ENCODE results near the gene GSC2. TPM values are rescaled to one million over a fixed set of nuclear protein-coding genes. Genes with fewer than 3 reads are reported as not detected.

GSC2 gene
- total RNA-seq, 2 experiments from 2014 or later, result not detected

DNA sequence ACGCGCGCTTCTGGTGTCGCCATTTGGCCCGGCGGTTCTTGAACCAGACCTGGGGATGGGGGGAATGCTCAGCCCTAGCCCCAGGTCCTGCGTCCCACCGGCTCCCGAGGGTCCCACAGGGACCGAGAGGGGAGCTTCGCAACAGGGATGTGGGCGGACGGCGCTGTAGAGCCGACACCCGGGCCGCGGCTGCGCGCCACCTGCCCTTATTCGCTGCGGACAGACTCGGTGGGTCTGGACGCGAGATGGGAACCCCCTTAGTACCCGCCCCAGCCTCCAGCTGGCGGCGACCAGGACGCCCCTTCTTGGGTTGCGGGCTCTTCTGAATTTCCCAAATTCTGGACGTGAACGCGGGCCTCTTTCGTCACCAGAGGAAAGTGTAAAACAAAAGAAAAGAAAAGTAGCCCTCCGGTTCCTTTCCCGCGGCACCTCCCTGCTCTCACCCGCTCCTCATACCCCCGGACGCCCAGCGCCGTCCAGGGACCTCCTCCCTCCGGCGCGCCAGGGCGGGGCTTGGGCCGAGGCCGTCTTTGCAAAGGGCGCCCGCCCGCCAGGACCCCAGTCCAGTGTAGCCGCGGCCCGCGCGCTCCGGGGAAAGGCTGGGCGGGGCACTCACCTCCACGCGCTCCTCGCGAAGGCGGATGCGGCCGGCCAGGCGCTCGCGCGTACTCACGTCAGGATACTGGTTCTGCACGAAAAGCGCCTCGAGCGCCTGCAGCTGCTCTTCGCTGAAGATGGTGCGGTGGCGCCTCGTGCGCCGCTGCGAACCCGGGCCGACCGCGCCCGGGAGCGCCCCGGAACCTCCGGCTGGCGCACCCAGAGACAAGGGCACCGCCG lies 827 bp downstream of the GSC2 start:
- DNase-seq, result peak; percentile 59
- Mint-ChIP-seq H3K27me3 (peaks cover 61% of the 10 kb centered on the region), H3K9me3 (no peaks in the 10 kb centered on the region), H3K36me3 (no peaks in the 10 kb centered on the region), H3K27ac (no peak overlapping the region), H3K4me1 (peaks cover 5% of the 10 kb centered on the region), H3K4me3 (peak overlapping the region; percentile 35)

DNA sequence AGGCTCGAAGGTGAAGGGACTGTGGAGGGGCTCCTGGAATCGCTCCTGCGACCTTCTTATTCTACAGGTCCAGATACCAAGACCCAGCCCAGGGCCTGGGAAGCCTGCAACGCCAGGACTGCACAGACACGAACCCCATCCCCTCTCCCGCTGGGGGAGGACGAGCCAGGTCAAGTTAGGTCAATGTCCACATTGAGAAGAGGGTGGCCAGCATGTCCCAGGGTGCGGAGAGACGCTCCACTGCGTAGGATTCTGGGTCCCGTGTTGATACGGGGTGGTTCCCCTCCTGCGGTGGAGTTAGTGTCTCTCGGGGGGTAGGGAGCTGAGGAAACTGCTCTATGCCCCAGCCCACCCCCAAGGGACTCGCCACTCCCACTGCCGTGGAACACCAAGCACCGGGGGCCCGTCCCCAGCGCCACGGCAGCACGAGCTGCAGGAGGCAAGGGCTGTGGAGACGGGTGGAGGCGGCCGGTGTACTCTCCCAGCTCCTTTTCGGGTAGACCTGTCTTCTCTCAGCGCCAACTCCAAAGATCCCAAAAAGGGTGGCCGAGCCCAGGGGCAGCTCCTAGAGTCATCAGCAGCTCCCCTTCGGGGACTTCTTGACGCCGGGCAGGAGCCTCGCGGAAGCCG lies 1.6 kb downstream of the GSC2 start:
- Mint-ChIP-seq H3K9me3 (no peaks in the 10 kb centered on the region), H3K27ac (no peak overlapping the region), H3K27me3 (peaks cover 53% of the 10 kb centered on the region), H3K36me3 (peaks cover 3% of the 10 kb centered on the region), H3K4me3 (no peak overlapping the region), H3K4me1 (peaks cover 8% of the 10 kb centered on the region)
- no peak for DNase-seq

DNA sequence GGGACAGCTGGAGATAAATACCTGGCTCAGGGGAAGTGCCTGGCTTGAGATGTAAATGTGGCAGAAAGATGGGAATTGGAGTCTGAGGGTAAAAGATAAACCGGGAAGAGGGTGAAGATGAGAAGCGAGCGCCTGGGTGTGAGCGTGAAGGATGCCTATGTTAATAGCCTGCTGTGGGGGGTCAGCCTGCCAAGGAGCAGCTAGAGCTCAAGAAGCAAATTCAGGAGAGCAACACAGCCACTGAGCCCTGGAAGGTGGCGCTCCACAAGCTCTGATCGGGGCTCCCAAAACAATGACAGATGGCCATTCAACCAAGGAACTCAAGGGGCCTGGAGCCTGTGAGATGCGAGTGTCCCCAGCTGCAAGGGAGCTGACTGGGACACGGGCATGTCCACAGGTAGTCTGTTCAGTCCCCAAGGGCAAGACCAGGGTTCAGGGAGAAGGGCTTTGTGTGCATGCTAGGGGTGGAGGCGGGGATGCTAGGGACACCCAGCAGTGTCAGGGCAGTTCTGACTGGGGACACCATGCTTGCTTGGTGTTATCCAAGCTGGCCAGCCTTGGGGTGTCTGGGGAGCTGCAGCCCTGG lies 2.8 kb downstream of the GSC2 start:
- Mint-ChIP-seq H3K27me3 (peaks cover 43% of the 10 kb centered on the region), H3K4me3 (no peak overlapping the region), H3K9me3 (no peaks in the 10 kb centered on the region), H3K27ac (no peak overlapping the region), H3K36me3 (peaks cover 5% of the 10 kb centered on the region), H3K4me1 (peaks cover 14% of the 10 kb centered on the region)
- no peak for DNase-seq

DNA sequence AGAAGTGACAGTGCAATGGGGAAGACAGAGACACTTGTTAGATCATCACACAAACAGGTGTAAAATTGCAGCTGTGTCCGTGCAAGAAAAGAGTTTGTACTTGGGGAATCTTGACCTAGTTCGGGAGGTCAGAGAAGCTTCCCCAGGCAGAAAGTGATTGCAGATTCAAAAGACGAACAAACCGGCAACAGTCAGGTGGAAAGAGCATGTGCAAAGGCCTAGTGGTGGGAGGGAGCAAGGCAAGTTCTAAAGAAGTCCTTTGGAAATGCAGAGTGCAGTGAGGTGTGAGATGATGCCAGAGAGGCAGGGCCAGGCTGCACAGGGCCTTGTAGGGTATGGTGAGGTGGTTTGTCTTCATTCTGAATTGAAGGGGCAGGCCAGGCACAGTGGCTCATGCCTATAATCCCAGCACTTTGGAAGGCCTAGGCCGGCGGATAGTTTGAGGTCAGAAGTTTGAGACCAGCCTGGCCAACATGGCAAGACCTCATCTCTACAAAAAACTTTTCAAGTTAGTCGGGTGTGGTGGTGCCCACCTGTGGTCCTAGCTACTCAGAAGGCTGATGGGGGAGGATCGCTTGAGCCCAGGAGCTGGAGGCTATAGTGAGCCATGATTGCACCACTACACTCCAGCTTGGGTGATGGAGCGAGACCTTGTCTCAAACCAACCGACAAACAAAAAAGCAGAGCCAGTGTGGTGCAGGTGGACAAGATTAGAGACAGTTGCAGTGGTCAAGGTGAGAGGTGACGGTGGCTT lies 3.7 kb downstream of the GSC2 start:
- H3K4me3 Mint-ChIP-seq, result no peak overlapping the region
- no peak for DNase-seq
- H3K27ac Mint-ChIP-seq, result no peak overlapping the region
- H3K36me3 Mint-ChIP-seq, result peaks cover 5% of the 10 kb centered on the region
- H3K9me3 Mint-ChIP-seq, result no peaks in the 10 kb centered on the region
- H3K27me3 Mint-ChIP-seq, result peaks cover 35% of the 10 kb centered on the region
- H3K4me1 Mint-ChIP-seq, result peaks cover 14% of the 10 kb centered on the region

DNA sequence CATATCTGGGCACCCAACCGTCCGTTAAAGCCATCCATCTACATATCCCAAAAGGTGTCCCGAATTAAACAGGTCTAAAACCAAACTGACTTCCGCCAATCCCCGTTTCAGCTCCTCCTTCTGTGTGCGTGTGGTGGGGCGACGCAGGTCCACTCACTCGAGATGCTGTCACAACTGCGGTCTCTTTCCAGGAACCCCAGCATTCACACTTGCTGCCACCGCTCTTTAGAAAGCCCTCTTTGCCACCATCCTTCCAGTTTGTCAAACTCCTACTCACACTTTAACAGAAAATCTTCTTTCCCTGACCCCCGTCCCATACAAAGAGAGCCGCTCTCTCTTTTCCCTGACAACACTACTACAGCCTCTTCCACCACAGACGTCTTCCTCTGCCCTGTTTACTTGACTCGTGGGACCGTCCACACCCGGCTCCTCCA lies 6.1 kb downstream of the GSC2 start:
- peaks cover 9% of the 10 kb centered on the region for H3K4me1 Mint-ChIP-seq
- H3K4me3 Mint-ChIP-seq, result peak overlapping the region; percentile 94
- no peaks in the 10 kb centered on the region for H3K9me3 Mint-ChIP-seq
- H3K27me3 Mint-ChIP-seq, result peaks cover 22% of the 10 kb centered on the region
- peaks cover 10% of the 10 kb centered on the region for H3K36me3 Mint-ChIP-seq
- DNase-seq, result peak; percentile 52
- peak overlapping the region; percentile 97 for H3K27ac Mint-ChIP-seq

DNA sequence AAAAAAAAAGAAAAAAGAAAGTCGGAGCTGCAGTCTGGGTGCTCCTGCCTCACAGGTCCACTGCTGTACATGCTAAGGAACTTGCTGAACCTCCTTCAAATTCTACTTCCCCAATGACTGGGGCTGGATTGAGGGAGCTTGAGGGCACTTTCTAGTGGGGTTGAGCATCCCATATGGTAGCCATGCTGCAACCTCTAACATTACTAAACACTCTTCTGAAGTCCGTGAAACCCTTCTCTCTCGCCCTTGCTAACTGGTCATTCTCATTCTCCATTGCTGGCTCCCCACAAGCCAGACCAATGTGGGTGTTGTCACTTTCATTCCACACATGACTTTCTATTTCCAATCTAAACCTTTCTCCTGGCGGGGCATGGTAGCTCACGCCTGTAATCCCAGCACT lies 6.9 kb downstream of the GSC2 start:
- DNase-seq, result no peak
- Mint-ChIP-seq H3K9me3 (no peaks in the 10 kb centered on the region), H3K36me3 (peaks cover 10% of the 10 kb centered on the region), H3K27me3 (peaks cover 14% of the 10 kb centered on the region), H3K4me1 (peaks cover 9% of the 10 kb centered on the region), H3K4me3 (peak overlapping the region; percentile 94), H3K27ac (no peak overlapping the region)

DNA sequence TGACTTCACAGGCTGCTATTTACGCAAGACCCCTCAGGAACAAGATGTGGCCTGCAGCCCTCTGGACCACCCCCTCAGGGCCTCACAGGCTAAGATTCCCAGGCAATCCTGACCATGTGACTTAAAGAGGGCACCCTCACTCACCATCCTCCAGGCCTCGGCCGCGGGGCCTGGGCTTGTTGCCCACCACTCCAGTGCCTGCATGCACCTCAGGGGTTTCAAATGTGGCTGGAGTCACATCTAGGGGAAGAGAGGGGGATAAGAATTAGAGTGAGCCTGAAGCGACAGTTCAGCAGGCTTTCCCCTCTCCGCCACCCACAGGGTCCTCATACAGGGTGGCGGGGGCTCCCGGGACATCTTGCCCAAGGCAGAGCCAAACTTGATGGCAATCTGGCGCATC lies 7.7 kb downstream of the GSC2 start:
- no peak overlapping the region for H3K4me3 Mint-ChIP-seq
- peaks cover 10% of the 10 kb centered on the region for H3K36me3 Mint-ChIP-seq
- H3K9me3 Mint-ChIP-seq, result no peaks in the 10 kb centered on the region
- peaks cover 9% of the 10 kb centered on the region for H3K4me1 Mint-ChIP-seq
- H3K27ac Mint-ChIP-seq, result no peak overlapping the region
- H3K27me3 Mint-ChIP-seq, result peaks cover 6% of the 10 kb centered on the region
- DNase-seq, result no peak

DNA sequence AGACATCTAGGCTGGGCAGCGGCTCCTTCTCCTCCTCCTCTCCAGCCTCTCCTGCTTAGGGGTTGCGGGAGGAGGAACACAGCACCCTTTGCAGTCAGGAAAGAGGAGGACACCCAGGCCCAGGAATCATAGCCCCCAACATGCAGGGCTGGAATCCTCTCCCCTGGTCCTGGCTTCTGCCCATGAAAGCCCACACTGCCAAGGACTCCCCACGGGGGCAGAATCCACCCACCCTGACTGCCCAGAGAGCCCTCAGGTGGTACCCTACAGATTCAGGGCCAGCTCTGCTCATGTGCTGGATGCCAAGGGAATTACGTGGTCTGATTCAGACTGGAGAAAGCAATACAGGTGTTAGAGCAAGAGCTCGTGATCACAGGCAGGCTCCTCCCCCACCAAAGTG lies 10.1 kb downstream of the GSC2 start:
- H3K36me3 Mint-ChIP-seq, result peaks cover 20% of the 10 kb centered on the region
- DNase-seq, result no peak

DNA sequence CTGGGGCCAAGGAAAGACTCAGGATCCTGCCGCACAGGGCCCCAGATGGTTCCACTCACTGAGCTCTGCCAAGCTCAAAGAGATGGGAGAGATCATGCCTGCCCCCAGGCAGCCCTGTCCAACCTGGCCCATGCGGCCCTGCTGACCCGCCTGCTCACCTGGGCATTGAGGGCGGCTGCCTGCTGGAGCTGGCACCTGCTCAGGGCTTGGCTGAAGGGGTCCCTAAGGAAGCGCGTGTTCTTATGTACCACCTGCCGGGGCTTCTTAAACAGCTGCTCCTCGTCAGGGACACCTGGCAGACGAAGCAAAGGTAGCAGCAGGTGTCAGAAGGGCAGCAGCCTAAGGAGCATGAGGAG lies 11.1 kb downstream of the GSC2 start:
- Mint-ChIP-seq H3K4me1 (peaks cover 10% of the 10 kb centered on the region), H3K4me3 (no peak overlapping the region), H3K36me3 (peaks cover 23% of the 10 kb centered on the region), H3K9me3 (no peaks in the 10 kb centered on the region), H3K27me3 (no peaks in the 10 kb centered on the region), H3K27ac (no peak overlapping the region)
- no peak for DNase-seq

More for the DNA sequence above, 10.1 kb downstream of the GSC2 start:
- Mint-ChIP-seq H3K27ac (no peak overlapping the region), H3K27me3 (no peaks in the 10 kb centered on the region), H3K4me1 (peaks cover 11% of the 10 kb centered on the region), H3K4me3 (no peak overlapping the region), H3K9me3 (no peaks in the 10 kb centered on the region)

DNA sequence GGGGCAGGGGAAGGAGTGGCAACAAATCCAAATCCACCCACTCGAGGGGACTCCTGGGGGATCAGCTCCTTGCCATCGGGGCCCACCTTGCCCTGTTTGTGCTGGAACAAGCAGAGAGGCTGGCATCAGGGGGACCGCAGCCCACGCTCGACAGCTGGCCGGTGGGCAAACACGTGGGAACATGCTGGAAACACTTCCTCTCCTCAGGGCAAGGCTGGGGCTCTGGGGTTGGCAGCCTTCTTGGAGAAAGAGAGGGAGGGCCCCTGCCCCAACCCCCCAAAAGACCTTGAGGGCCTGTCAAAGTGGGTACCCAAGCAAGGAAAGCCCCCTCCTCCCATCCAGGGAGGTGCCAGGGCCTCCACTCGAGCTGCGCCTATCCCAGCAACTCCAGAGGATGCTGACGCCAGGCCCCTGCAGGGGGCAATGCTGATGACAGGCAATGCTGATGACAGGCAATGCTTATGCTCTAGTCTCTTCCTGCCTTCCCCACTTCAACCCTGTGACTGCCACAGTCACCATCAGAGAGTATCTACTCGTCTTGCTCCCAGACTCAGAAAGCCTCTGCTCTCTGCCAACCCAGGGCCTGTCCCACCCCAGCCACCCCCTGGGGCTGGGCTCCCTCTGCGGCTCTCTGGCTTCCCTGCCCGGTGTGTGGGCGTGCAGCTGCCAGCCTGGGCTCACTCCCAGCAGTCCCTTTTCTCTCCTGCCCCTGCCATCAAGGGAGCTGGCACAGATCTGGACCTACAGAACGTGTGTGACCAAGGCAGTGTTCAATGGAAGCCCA lies 11.7 kb downstream of the GSC2 start:
- H3K27ac Mint-ChIP-seq, result no peak overlapping the region
- H3K27me3 Mint-ChIP-seq, result no peaks in the 10 kb centered on the region
- no peak overlapping the region for H3K4me3 Mint-ChIP-seq
- no peak for DNase-seq
- no peaks in the 10 kb centered on the region for H3K9me3 Mint-ChIP-seq
- H3K4me1 Mint-ChIP-seq, result peaks cover 6% of the 10 kb centered on the region
- H3K36me3 Mint-ChIP-seq, result peaks cover 20% of the 10 kb centered on the region

DNA sequence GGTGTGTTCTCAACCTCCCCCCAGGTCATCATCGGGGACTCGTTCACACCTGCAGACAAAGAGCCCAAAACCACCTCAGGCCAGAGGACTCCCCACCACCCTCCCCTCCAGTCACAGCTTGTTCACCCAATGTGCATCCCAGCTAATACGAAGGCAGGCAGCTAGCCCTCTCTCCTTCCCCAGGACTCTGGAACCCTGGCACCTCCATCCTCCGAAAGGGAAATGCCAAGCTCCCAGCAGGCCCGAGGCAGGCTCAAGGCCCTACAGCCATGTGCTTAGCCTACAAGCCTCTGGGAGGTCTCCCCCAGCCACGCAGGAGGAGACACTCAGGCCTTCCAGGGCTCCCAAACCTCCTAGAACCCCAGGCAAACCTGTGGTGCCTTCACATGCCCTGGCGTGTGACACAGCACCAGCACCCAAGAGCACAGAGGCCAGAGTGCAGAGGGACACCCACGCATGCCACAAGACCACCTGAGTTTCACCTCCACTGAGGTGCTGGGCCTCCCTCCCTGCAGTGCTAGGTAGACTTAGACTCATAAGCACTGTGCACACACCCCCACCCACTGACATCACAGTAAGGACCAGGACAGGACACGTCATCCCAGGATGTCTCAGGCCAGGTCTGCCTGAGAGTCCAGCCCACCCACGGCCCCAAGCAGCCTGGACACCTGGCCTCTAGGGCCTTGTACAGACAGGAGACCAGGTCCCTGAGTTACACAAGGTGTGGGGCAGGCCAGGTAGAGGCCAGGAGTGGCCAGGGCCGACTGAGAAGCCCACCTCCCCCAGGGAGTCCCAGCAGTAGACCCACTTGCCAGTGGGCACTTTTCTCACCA lies 12.5 kb downstream of the GSC2 start:
- peaks cover 2% of the 10 kb centered on the region for H3K4me1 Mint-ChIP-seq
- H3K27ac Mint-ChIP-seq, result no peak overlapping the region
- H3K27me3 Mint-ChIP-seq, result no peaks in the 10 kb centered on the region
- no peak for DNase-seq
- no peaks in the 10 kb centered on the region for H3K9me3 Mint-ChIP-seq
- H3K4me3 Mint-ChIP-seq, result no peak overlapping the region
- H3K36me3 Mint-ChIP-seq, result peaks cover 19% of the 10 kb centered on the region

DNA sequence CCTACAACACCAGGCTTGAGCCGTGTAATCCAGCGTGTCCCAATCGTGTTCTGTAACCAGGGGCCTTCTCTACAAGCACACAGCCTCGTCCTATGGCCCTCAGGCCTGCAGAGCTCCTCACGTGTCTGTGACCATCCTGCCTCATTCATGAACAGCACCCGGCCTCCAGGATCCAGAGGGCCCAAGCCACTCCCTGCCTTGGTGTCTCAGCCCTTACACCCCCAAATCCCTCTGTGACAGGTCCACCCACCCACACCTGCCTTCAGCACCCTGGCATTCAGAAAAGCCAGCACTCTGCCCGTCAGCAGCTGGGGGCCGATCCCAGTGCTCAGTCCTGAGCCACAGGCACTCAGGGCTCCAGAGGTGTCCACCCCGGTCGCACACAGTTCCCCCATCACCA lies 13.2 kb downstream of the GSC2 start:
- no peak overlapping the region for H3K4me3 Mint-ChIP-seq
- peaks cover 19% of the 10 kb centered on the region for H3K36me3 Mint-ChIP-seq
- peaks cover 2% of the 10 kb centered on the region for H3K4me1 Mint-ChIP-seq
- H3K27ac Mint-ChIP-seq, result no peak overlapping the region
- no peaks in the 10 kb centered on the region for H3K27me3 Mint-ChIP-seq
- no peak for DNase-seq
- H3K9me3 Mint-ChIP-seq, result no peaks in the 10 kb centered on the region

DNA sequence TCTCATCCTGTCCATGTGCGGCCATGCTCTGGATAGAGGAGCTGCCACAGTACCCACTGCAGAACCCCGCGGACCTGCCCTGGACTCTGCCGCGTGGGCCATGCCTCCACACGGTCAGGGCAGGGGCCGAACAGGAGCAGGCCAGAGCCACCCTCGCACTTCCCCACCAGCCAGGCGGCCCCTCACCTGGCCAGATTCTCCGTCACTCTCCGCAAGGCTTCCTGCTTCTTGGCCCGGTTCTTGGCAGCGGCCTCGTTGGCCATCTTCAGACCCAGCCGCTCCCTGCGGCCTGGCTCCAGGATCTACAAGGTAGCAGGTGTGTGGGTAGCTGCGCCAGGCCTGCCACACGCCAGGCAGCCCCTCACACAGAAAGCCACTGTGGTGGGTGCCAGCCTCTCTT lies 15.2 kb downstream of the GSC2 start:
- H3K36me3 Mint-ChIP-seq, result peaks cover 17% of the 10 kb centered on the region

More for the DNA sequence above, 15.2 kb downstream of the GSC2 start:
- DNase-seq, result no peak
- Mint-ChIP-seq H3K27ac (no peak overlapping the region), H3K4me3 (no peak overlapping the region), H3K27me3 (no peaks in the 10 kb centered on the region), H3K9me3 (no peaks in the 10 kb centered on the region), H3K4me1 (peaks cover 2% of the 10 kb centered on the region)

Measured in activated naive CD8-positive, alpha-beta T cell treated with anti-CD3 and anti-CD28 coated beads for 36 hours (primary cell).